GM04504 (cell line): ENCODE measurements around the gene CPSF3.
"Not testable (repeated sequence)": the region's sequence is repeated elsewhere in the genome, so short reads cannot be mapped to it uniquely, and the experiment has no call there.

Experiments
- DNase-seq: peaks from one replicate; pipeline ENCODE4 v3.0.0-alpha.2; 2012; ENCODE audit warnings: low read depth

CPSF3 gene

GRCh38 chr2:9466147-9466683 is 42.8 kb downstream of the CPSF3 start:
- no peak for DNase-seq

DNA sequence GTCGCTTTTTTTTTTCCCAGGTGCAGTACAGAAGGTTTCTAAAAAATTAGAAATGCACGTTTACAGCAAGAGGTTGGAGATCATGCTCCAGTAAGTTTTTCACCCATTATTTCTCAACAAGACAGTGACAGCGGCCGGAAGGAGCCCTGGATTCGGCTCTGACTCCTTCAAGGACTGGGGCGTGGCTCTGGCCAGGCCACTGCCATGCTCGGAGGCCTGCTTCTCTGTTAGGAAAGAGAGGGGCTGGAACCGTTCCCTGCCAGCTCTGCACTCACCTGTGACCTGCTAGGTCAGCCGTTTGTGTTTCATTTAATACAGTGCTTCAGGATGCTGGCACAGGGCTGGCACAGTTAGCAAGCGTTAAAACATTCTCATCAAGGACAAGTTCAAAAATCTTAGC is 44.2 kb downstream of the CPSF3 start:
- DNase-seq: no peak

GRCh38 chr2:9471206-9471605 is 47.8 kb downstream of the CPSF3 start:
- DNase-seq: no peak

DNA sequence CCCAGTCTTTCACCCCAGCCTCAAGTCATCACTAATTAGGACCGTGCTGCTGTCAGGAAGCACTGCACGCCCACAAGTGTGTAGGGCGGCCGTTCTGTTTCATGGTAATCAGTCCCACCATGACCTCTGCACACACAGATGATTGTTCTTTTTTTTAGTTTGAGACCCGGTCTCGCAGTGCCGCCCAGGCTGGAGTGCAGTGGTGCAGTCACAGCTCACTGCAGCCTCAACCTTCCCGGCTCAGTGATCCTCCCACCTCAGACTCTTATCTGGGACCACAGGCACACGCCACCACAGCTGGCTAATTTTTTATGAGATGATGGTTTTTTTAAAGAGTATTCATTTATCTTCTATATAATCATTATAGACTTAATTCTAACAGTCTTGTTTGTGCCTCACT is 49.1 kb downstream of the CPSF3 start:
- DNase-seq: no peak

GRCh38 chr2:9473308-9473984 is 50.0 kb downstream of the CPSF3 start:
- DNase-seq: no peak

DNA sequence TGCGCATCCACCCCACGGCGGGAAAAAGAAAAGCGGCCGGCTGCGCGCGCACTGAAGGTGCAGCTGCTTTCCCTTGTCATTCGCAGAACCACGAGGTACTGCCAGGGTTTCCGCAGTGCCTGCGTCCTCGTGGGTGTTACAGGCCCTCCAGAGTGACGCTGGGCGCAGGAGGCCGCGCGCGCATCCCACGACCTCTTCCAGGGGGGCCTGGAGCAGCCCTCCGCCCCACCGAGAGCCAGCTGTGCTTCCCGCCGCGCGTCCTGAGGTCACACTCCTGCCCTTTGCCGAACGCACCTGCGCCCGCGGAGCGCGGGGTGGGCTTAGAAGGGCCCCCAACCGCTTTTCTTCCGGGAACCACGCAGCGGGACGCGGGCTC is 50.5 kb downstream of the CPSF3 start:
- no peak for DNase-seq

GRCh38 chr2:9474361-9475057 is 51.1 kb downstream of the CPSF3 start, which contains the start of gene IAH1:
Gene IAH1, plus strand, starts transcription at chr2:9474551. Its CDS starts 16 bp downstream, at chr2:9474567.
- DNase-seq: peak; percentile 22

DNA sequence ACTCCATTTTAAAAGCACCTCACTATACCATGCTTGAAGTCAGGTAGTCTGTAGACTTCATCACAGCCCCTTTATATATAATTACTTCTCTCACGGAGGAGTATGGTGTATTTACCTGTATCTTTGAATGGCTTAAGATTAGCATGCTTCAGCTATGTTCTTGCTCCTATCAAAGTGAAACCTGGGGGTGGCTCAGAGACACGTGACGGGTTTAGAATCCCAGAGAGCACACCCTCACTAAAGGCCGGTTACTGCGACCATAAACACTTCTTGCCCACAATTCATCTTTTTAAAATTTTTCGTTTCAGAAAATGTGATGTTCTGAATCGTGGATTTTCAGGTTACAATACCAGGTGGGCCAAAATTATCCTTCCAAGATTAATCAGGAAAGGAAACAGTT is 54.5 kb downstream of the CPSF3 start:
- DNase-seq: no peak

DNA sequence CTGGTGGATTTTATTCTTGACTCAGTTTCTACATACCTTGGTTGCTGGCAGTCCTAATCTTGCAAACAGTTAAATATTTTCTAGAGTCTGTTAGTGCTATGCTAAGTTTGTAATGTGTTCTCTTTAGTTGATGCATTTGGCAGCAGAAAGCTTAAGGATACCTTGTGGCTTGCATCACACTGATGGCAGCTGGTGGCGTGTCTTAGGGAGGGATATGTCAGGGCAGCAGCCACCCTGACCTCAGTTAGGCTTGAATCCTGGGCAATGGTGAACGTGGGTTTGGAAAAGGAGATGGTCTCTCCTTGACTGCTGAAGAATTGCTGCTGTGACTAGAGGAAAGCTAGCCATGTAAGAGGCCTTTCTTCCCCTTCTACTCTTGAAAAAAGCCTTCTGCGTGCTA is 55.1 kb downstream of the CPSF3 start:
- no peak for DNase-seq

- no peak for DNase-seq
Observed at GRCh38 chr2:9480157-9480556, 56.7 kb downstream of the CPSF3 start.

DNA sequence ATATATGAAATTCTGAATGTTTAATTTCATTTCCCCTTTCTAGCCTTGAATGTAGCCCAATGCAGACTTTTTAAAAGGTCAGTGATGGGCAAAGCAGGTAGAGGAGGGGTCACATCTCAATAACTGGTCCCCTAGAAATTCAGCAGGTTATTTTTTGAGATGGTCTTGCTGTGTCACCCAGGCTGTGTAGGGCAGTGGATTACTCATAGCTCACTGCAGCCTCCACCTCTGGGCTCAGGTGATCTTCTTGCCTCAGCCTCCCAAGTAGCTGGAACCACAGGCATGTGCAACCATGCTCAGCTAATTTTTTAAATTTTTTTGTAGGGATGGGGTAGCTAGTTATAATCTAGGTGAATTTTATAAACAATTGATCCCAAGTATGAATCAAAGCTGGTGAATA is 59.7 kb downstream of the CPSF3 start:
- no peak for DNase-seq

DNA sequence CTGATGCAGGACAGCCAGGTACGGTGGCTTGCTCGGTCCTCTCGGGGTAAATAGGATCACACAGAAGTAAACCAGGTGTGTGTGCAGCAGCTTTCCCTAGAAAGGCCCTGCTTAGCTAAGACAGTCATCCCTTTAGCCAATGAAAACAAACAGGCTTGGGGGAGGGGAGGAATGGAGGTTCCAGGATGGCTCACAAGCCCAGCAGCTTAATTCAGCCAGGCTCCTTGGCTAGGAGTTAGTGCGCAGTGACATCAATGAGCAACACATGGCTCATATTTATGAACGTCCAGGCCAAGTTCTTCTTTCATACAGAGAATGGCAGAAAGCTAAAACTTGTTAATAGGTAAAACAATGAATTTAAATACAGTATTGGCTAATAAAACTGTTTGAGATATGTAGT is 61.1 kb downstream of the CPSF3 start:
- no peak for DNase-seq

DNA sequence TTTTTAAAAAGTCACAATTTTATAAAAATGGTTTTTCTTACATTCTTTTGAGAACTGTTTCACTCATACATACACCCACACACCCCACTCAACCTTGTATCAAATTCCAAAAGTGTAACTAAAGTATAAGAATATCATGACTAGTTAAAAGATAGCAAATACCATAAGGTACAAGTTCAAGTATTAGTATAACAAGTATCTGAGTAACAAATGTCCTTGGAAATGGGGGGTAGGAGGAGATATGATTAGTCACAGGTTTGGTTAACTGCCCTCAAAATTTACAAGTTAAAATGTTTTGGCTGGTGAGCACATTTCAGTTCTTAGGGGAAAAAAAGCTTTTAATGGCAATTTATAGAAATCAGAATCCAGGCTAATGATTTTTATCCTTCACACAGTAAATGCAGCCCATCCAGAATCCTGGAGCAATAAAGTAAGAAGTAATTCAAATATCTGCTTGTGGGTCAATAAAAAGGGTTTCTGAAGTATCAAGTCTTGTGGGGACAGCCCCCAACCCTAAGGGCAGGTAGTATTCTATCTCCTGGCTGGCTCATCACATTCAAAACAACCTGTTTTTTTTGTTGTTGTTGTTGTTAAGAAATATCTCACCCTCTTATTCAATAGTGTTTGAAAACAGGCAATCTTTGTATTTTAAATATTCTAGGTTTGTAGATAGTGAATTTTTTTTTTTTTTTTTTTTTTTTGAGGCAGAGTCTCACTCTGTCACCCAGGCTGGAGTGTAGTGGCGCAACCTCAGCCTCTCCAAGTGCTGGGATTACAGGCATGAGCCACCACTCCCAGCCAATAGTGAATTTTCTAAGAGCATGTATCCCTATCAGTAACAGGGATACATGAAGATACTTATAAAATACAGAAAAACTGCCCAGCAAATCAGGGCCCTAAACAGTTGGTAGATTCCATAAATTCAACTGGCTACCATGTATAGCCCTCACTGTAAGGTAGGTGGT is 65.4 kb downstream of the CPSF3 start:
- no peak for DNase-seq

DNA sequence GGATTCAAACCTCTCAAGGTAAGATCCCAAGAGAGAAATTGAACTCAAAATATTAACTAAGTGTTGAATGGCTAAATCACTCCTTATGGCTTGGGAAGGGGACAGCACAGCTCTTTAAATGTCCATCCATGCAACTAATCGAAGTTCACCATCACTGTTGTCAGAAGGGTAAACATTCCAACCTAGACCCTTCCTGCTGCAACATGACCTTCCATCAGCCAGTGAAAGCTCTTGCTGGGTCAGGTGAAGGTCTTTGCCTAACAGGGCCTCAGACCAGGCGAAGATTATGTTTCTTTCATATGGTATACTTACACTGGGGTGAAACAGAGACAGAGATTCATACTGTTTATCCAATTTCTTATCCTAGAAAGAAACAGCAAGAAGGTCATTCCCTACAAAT is 67.3 kb downstream of the CPSF3 start:
- no peak for DNase-seq

DNA sequence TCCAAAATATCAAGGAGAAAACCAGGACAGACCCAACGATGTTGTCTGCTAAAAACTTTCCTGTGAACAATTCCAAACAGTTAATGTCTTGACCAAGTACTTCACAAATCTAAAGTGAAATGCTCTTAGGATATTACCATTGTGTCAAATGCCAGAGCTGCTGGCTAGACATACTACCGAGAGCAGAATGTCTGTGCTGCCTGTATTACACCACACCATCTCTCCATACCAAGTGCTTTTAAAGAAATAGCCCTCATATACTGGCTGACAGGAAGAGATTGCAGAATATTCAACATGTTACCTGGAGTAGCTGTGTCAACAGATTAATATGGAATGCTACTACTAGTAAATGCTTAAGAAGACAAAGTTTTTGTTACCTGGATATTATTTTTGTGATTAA is 69.5 kb downstream of the CPSF3 start:
- DNase-seq: no peak

- no peak for DNase-seq
Observed at GRCh38 chr2:9493478-9493877, 70.0 kb downstream of the CPSF3 start.

DNA sequence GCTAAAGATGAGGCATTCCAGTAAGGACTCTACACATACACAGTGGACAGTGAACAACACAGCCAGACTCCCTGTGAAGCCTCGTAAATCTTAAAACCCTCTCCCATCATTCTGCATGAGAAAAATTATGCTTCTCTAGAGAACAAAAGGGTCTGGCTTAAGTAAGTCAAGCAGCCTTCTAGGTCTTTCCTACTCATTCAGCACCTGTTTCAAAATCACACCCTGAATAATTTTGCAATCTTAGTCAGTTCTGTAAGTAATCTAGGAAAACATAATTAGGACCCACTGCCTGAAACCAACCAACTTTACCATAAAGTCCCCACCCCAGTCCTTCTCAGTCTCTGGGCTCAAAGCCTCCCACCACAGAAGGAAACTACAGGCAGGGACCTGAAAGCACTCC is 70.6 kb downstream of the CPSF3 start:
- no peak for DNase-seq

GRCh38 chr2:9497017-9497416 is 73.6 kb downstream of the CPSF3 start:
- DNase-seq: no peak

- DNase-seq: no peak
Observed at GRCh38 chr2:9498210-9498609, 74.8 kb downstream of the CPSF3 start.

GRCh38 chr2:9508931-9509330 is 85.5 kb downstream of the CPSF3 start:
- no peak for DNase-seq

- not testable (repeated sequence) for DNase-seq
Observed at GRCh38 chr2:9513946-9514345, 90.5 kb downstream of the CPSF3 start.

DNA sequence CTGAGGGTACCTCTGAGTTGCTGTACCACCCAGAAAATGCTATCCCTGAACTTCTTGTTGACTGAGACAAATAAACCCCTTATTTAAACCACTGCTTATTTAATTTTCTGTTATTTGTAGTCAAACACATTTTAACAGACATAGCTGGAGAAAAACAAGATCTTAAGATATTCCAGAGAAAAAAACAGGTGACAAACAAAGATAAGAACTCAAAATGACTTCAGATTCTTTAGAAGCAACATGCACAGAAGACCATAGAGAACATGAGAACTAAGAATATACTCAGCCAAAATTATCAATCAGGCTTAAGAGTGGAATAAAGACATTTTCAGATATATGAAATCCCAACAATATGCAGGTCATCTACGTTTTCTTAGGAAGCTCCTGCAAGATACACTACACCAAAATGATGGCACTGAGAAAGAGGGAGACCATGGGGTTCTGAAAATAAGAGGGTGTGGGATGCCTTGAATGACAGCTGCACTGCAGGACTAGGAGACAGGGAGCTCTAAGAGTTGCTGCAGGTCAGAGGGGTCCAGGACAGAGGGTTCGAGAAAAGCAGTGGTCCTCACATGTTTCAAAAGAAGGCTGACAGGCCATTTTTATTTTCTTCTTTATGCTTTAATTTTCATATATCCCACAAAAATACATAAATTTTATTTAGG is 93.8 kb downstream of the CPSF3 start:
- no peak for DNase-seq
